Measurements from ENCODE around the gene GLRA3.
A peak's percentile ranks its signal among the peaks of the same experiment; 100 is the strongest.
"Not testable (repeated sequence)": the region's sequence is repeated elsewhere in the genome, so short reads cannot be mapped to it uniquely, and the experiment has no call there.

GLRA3 gene

GRCh38 chr4:174808836-174809235 lies 20.2 kb downstream of the GLRA3 start:
- no peak for DNase-seq

- DNase-seq, result no peak
Observed at GRCh38 chr4:174808119-174808518, 20.9 kb downstream of the GLRA3 start.

GRCh38 chr4:174805746-174806145 lies 23.3 kb downstream of the GLRA3 start:
- DNase-seq, result no peak

GRCh38 chr4:174794543-174795094 lies 34.4 kb downstream of the GLRA3 start:
- DNase-seq, result no peak

GRCh38 chr4:174789657-174790056 lies 39.4 kb downstream of the GLRA3 start:
- no peak for DNase-seq

GRCh38 chr4:174778274-174778986 lies 50.6 kb downstream of the GLRA3 start:
- not testable (repeated sequence) for DNase-seq

GRCh38 chr4:174775366-174775765 lies 53.7 kb downstream of the GLRA3 start:
- no peak for DNase-seq

- no peak for DNase-seq
Observed at GRCh38 chr4:174764105-174764729, 64.8 kb downstream of the GLRA3 start.

- no peak for DNase-seq
Observed at GRCh38 chr4:174763454-174764104, 65.5 kb downstream of the GLRA3 start.

GRCh38 chr4:174761451-174761850 lies 67.6 kb downstream of the GLRA3 start:
- no peak for DNase-seq

GRCh38 chr4:174757736-174758135 lies 71.3 kb downstream of the GLRA3 start:
- DNase-seq, result no peak

- no peak for DNase-seq
Observed at GRCh38 chr4:174753021-174753420, 76.0 kb downstream of the GLRA3 start.

- no peak for DNase-seq
Observed at GRCh38 chr4:174752026-174752425, 77.0 kb downstream of the GLRA3 start.

GRCh38 chr4:174749091-174749490 lies 80.0 kb downstream of the GLRA3 start:
- no peak for DNase-seq

- no peak for DNase-seq
Observed at GRCh38 chr4:174746710-174747109, 82.3 kb downstream of the GLRA3 start.

GRCh38 chr4:174742561-174742960 lies 86.5 kb downstream of the GLRA3 start:
- no peak for DNase-seq

- DNase-seq, result no peak
Observed at GRCh38 chr4:174739576-174739975, 89.5 kb downstream of the GLRA3 start.

- no peak for DNase-seq
Observed at GRCh38 chr4:174734181-174734580, 94.9 kb downstream of the GLRA3 start.

- DNase-seq, result no peak
Observed at GRCh38 chr4:174717828-174718227, 111.2 kb downstream of the GLRA3 start.

- DNase-seq, result no peak
Observed at GRCh38 chr4:174716986-174717770, 111.9 kb downstream of the GLRA3 start.

- peak; percentile 11 for DNase-seq
Observed at GRCh38 chr4:174714393-174715211, 114.4 kb downstream of the GLRA3 start.

- no peak for DNase-seq
Observed at GRCh38 chr4:174713821-174714220, 115.2 kb downstream of the GLRA3 start.
